NCI-H2227 treated with DMSO at 0.1 percent for 48 hours (cell line): ENCODE results near the gene GIGYF1.
"Not testable (repeated sequence)": the region's sequence is repeated elsewhere in the genome, so short reads cannot be mapped to it uniquely, and the experiment has no call there.

Source experiments
- DNase-seq: peaks from one replicate; lab custom pipeline; 2025; lab: John Stamatoyannopoulos, UW

Gene GIGYF1

DNA sequence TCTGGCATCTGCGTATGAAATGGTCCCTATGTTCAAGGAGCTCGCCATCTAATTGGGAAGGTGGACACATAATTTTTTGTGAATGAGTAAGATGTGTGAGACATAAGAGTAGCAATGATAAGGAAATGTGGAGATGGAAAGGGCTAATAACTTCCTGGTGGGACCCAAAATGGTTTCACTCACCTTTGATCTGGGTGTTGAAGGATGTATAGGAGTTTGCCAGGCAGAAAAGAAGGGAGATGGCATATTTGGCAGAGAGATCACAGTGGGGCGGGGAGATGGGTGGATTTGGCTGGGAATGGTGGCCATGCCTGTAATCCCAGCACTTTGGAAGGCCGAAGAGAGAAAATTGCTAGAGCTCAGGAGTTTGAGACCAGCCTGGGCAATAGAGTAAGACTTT lies 16.4 kb upstream of the GIGYF1 start:
- DNase-seq, result no peak

DNA sequence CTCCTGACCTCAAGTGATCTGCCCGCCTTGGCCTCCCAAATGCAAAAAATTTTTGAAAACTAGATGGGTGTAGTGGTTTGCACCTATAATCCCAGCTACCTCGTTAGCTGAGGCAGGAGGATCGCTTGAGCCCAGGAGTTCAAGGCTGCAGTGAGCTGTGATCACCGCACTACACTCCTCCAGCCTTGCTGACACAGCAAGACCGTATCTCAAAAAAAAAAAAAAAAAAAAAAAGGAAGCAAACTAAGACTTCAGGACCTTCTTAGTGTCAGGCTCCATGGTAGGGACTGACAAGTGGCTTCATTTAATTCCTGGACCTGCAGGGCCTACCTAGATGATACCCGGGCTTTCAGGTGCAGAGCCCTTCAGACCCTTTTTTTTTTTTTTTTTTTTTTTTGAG lies 14.3 kb upstream of the GIGYF1 start:
- DNase-seq, result no peak

DNA sequence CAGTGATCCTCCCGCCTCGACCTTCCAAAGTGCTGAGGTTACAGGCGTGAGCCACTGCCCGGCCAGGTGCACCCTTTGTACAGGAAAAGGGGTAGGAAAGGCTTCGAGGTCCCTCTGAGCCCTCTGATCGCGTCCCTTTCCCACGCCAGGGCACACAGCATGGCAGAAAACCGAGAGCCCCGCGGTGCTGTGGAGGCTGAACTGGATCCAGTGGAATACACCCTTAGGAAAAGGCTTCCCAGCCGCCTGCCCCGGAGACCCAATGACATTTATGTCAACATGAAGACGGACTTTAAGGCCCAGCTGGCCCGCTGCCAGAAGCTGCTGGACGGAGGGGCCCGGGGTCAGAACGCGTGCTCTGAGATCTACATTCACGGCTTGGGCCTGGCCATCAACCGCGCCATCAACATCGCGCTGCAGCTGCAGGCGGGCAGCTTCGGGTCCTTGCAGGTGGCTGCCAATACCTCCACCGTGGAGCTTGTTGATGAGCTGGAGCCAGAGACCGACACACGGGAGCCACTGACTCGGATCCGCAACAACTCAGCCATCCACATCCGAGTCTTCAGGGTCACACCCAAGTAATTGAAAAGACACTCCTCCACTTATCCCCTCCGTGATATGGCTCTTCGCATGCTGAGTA lies 12.7 kb upstream of the GIGYF1 start:
- DNase-seq, result no peak

DNA sequence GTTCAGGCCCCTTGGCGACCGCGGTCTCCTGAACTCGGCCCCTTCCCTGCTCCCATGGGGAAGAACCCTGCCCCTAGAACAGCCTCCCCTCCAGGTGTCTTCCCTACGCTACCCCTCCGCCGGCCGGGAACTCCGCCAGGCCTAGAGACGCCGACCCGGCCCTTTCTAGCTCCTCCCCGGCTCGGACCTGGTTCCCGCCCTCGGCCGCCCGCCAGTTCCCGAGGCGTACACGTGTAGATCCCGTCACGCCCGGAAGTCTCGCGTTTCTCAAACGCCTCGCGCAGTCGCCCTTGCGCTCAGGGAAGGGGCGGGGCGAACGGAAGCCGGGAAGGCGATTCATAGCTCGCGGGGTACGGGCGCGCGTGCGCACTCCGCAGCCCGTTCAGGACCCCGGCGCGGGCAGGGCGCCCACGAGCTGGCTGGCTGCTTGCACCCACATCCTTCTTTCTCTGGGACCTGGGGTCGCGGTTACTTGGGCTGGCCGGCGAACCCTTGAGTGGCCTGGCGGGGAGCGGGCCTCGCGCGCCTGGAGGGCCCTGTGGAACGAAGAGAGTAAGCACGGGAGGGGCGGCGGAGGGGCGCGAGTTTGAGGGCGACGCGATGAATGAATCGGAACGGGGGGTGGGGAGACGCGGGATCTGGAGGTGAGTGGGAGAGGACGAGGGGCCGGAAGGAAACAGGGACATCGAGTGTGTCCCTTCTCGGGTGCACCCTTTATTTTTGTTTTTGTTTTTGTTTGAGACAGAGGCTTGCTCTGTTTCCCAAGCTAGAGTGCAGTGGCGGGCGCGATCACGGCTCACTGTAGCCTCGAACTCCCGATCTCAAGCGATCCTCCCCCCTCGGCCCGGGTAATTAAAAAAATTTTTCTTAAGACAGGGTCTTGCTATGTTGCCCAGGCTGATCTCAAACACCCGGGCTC lies 12.0 kb upstream of the GIGYF1 start, which contains the start of gene POP7:
POP7 (plus strand) TSS at position 369 of the 919 bp plus-strand sequence. CDS start 710 bp downstream, outside the sequence.
- DNase-seq, result peak; percentile 98

- DNase-seq, result peak; percentile 70
Measured at GRCh38 chr7:100705320-100705752, 11.3 kb upstream of the GIGYF1 start.

DNA sequence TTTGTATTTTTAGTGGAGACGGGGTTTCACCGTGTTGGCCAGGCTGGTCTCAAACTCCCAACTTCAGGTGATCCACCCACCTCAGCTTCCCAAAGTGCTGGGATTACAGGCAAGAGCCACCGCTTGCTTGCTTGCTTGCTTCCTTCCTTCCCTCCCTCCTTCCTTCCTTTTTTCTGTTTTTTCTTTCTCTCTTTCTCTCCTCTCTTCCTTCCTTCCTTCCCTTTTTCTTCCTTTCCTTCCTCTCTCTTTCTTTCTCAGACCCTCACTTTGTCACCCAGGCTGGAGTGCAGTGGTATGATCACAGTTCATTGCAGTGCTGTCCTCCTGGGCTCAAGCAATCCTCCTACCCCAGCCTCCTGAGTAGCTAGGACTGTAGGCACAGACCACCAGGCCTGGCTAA lies 7.0 kb upstream of the GIGYF1 start:
- not testable (repeated sequence) for DNase-seq

DNA sequence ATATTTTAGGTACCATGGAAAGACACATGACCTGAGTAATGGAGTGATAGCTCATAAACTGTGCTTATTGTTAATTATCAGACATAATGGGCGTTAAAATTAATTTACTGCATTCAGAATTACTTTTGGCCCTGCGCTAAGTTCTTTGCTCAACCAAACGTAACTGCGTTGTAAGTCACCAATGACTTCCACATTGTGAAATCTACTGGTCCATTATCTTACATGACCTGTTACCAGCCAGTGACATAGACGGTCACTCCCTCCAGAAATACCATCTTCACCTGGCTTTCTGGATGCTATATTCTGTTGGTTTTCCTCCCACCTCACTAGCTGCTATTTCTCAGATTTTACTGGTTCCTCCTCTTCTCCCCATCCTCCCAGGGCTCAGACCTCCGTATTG lies 5.0 kb upstream of the GIGYF1 start:
- no peak for DNase-seq

DNA sequence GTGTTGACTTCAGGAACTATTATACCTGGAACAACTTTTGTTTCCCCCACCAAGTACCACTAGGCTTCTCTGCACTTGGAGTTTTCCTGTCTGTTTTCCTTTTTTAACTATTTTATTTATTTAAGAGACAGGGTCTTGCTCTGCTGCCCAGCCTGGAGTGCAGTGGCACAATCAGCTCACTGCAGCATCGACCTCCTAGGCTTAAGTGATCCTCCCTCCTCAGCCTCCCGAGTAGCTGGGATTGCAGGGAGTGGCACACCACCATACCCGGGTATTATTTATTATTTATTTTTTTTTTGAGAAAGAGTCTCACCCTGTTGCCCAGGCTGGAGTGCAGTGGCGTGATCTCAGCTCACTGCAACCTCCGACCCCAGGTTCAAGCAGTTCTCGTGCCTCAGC lies 2.1 kb upstream of the GIGYF1 start:
- DNase-seq, result no peak

DNA sequence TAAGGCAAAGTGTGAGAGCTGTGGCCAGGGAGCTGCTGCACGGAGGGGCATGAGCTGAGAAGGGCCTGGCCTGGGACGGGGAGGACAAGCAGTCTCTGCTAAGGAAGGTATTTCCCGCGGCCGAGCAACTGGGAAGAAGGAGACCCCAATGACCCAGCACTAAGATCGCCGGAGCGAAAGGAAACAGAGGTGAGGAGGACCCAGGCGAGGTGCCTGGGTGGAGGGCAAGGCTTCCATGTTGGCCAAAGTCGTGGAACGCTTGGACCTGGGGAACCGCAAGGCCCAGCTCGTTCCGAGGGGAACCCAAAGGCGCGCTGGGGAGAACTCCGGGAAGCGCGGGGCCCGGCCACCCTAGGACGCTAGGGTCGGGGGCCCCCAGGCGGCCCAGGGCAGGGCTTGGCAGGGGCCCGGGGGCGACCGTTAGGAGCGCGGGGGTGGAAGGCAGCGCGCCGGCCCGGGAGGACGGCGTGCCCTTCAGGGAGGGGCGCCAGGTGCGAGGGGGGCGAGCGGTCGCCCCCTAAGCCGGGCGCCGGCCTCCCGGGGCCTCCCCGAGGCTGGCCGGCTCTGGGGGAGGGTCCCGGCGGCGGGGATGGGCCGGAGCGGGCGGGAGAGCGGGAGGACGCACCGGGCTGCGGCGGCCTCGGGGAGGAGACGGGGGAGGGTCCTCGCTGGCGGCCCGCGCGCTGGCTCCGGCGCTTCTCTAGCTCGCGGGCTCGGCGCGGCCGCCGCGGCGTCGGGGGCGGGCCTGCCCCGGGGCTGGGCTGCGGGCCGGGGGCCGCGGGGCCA lies 545 bp downstream of the GIGYF1 start:
- DNase-seq, result no peak

DNA sequence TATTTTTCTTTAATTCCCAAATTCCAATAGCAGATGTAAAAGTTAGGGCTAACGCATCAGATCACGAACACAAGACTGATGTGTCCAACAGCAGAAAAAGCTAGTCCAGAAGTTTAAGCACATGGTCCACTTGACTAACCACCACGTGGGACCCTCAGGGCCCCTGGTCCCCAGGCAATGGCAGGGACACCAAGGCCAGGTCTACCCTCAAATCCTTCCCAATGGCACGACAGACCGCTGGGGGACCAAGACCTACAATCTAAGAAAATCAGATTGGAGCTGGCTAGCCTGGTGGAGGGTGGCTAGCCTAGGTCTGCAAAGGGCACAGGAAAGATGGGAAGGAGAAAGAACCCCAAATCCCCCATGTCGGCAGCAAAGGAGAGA lies 1.5 kb downstream of the GIGYF1 start:
- no peak for DNase-seq

GRCh38 chr7:100691676-100692577 lies 2.1 kb downstream of the GIGYF1 start:
- DNase-seq, result peak; percentile 69

GRCh38 chr7:100689230-100690135 lies 4.6 kb downstream of the GIGYF1 start:
- no peak for DNase-seq

GRCh38 chr7:100688326-100688860 lies 5.7 kb downstream of the GIGYF1 start:
- DNase-seq, result no peak

GRCh38 chr7:100687751-100688300 lies 6.2 kb downstream of the GIGYF1 start:
- DNase-seq, result no peak

DNA sequence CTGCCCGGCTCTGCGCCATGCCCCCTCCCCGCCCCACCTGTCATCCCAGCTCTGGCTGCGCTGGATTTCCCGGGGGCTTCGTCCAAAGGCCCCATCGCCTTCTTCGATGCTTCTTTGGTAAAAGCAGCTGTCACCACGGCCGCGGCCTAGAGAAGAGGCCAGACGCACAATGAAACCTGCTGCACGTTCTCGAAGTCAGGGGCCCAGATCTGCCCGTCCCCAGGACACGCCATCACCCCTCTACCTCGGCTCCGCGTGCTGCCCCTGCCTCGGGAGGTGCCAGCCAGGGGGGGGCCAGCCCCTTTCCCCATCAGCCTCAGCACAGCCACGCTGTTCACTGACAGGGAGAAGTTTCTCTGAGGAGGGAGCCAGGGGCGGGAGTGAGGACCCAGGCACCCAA lies 6.8 kb downstream of the GIGYF1 start:
- no peak for DNase-seq

DNA sequence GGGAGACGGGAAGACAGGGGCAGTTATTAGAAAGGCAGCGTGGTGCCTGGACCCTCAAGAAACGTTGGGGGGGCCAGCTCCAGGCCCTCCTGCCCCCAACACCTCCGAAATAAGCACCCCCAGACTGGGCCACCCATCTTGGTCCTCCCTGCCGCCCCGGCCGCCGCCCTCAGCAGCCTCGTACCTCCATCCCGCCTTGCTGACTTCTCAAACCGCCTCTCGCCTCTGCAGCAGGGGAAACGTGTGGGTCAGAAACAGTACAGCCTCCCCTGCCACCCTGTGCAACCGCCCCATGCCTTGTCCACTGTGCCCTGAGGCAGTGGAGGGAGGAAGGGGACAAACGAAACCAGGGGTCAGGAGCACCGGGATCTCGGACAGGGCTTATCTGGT lies 7.2 kb downstream of the GIGYF1 start:
- DNase-seq, result no peak

DNA sequence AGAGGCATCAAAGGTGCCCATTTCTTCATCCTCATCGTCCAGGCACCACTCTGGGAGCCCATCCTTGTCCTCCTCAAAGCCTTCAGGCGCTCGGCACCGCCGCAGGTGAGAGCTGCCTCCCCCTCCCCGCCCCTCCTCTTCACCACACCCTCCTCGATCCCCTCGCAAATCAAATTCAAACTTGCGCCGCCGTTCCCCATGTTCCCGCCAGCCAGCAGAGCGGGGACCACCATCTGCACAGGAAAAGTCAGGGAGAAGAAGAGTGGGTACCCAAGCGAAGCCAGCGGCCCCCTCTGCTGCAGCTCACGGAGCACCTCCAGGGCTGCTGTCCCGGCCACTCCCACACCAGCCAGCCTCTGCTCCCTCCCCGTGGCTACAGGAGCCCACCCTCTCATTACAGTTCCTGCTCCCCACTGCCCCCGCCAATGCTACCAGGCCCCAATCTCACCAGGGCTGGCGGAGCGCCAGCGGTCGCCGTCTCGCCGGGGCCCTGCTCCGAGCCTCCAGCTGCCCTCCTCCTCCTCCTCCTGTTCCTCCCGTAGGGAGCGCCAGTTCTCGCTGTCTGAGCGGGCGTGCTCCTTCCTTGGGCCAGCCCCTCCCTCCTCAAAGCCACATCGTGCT lies 7.7 kb downstream of the GIGYF1 start:
- peak; percentile 84 for DNase-seq

DNA sequence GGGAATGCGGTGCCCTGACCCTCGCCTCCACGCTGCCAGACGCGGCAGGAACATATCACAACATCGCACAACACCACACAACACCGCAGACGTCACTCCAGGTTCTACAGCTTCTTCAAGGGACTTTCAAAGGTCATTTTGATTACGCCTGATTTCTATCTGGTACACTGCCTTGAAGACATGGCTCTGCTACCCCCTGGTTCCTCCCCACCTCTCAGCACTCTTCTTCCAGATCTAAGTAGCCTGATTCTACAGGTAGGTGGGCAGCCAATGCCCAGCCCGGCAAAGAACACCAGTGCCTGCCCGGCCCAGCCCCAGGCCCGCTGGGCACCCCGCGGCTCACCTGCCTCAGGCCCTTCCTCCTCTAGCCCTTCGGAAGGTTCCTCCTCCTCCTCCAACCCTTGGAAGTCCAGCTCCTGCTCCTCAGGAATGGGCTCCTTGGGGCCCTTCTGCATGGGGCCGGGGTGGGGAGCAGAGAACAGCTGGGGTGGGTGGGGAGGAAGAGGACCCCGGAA lies 8.4 kb downstream of the GIGYF1 start:
- DNase-seq, result no peak

- no peak for DNase-seq
Measured at GRCh38 chr7:100685049-100685605, 8.9 kb downstream of the GIGYF1 start.
